GM12878 (cell line): Measurements from ENCODE around the gene GLT8D2. TPM values are rescaled to one million over a fixed set of nuclear protein-coding genes. Genes with fewer than 3 reads are reported as not detected.

Experiments
- ATAC-seq: fragments of 200-7000 bp; cut with Tn5 transposase; 3 replicates; pipeline ENCODE4 v1.9.1; 2020; ENCODE audit warnings: mild to moderate bottlenecking, moderate library complexity
- BruUV-seq: library from RNA; stranded (reverse); fragments of 400-500 nt; replicated peaks from 2 replicates; lab custom pipeline; 2021; lab: Mats Ljungman, UMichigan
- CTCF ChIA-PET: fragments of 300-600 bp; sonication (Branson Sonifier 250); formaldehyde crosslinking; extraction: SDS; loops from one replicate; lab custom pipeline; 2021; ENCODE audit warnings: inconsistent platforms; lab: Yijun Ruan, JAX
- POLR2A ChIA-PET: fragments of 350-600 bp; formaldehyde crosslinking; extraction: SDS; loops from one replicate; lab custom pipeline; 2021; ENCODE audit warnings: inconsistent platforms; lab: Charles Lee
- RAD21 ChIA-PET: fragments of 300-600 bp; sonication (Branson Sonifier 250); formaldehyde crosslinking; loops from one replicate; lab custom pipeline; 2023; ENCODE audit warnings: antibody characterized with exemption; ENCODE audit not compliant: unreplicated experiment; lab: Charles Lee
- SMC1A ChIA-PET: fragments of 300-600 bp; sonication (Branson Sonifier 250); formaldehyde crosslinking; loops from one replicate; lab custom pipeline; 2023; ENCODE audit not compliant: unreplicated experiment, uncharacterized antibody; lab: Charles Lee
- DNase-seq: peaks from one replicate; pipeline ENCODE4 v3.0.0-alpha.2; 2011; ENCODE audit warnings: low read depth, low spot score
- FAIRE-seq: peaks from 3 replicates; lab custom pipeline; 2011; peaks lifted over from hg19 to GRCh38; lab: Jason Lieb, UNC
- H2AFZ ChIP-seq: 2 replicates; pipeline ENCODE4 v1.6.0; 2011; ENCODE audit warnings: low read depth, low read length, control low read depth; ENCODE audit not compliant: control insufficient read depth
- H3K27ac ChIP-seq: 2 replicates; pipeline ENCODE4 v1.5.1; 2011; ENCODE audit warnings: control low read depth; ENCODE audit not compliant: control insufficient read depth, insufficient read depth
- H3K27me3 ChIP-seq, 2 experiments: replicated peaks in 1 of 2; 2 replicates each; pipeline versions ENCODE4 v1.6.0 to v1.6.1; 2011; ENCODE audit warnings: low read length in 1 of 2; ENCODE audit not compliant: control insufficient read depth in 2 of 2, insufficient read depth in 2 of 2
- H3K36me3 ChIP-seq, 2 experiments: 2 replicates each; pipeline ENCODE4 v1.5.1; 2011; ENCODE audit warnings: low read length in 1 of 2; ENCODE audit not compliant: control insufficient read depth in 2 of 2, insufficient read depth in 2 of 2
- H3K4me1 ChIP-seq: 2 replicates; pipeline ENCODE4 v1.6.1; 2011; ENCODE audit warnings: mild to moderate bottlenecking, low read length, moderate library complexity, mixed read lengths; ENCODE audit not compliant: control insufficient read depth, insufficient read depth
- H3K4me2 ChIP-seq: 2 replicates; pipeline ENCODE4 v1.6.0; 2011; ENCODE audit warnings: control low read depth; ENCODE audit not compliant: control insufficient read depth, insufficient read depth
- H3K4me3 ChIP-seq: fragments of 200-600 bp; sonication (generic); 2 replicates; pipeline ENCODE4 v1.5.1; 2016
- H3K79me2 ChIP-seq: 2 replicates; pipeline ENCODE4 v1.6.0; 2011; ENCODE audit warnings: low read length; ENCODE audit not compliant: control insufficient read depth, insufficient read depth
- H3K9ac ChIP-seq: 2 replicates; pipeline ENCODE4 v1.8.0; 2011; ENCODE audit warnings: low read length, control low read depth, mixed read lengths; ENCODE audit not compliant: control insufficient read depth, insufficient read depth
- H3K9me3 ChIP-seq: replicated peaks from 3 replicates; pipeline ENCODE4 v1.5.1; 2011; ENCODE audit warnings: mild to moderate bottlenecking, low read length; ENCODE audit not compliant: control insufficient read depth, insufficient read depth
- H4K20me1 ChIP-seq: 2 replicates; pipeline ENCODE4 v1.6.0; 2011; ENCODE audit not compliant: control insufficient read depth, insufficient read depth
- BACH1 ChIP-seq: fragments of 450-650 bp; IDR thresholded peaks from 2 replicates; pipeline ENCODE4 v1.6.1; 2017; ENCODE audit warnings: mild to moderate bottlenecking, borderline replicate concordance
- BCL11A ChIP-seq: IDR thresholded peaks from 2 replicates; pipeline ENCODE4 v1.6.1; 2011; ENCODE audit warnings: low read depth, low read length
- EGR1 ChIP-seq, 2 experiments: IDR thresholded peaks; 1 replicate in 1 of 2; 2 replicates in 1 of 2; pipeline ENCODE4 v1.6.1; 2011 to 2012; ENCODE audit warnings: low read depth in 2 of 2, low read length in 2 of 2, borderline replicate concordance in 1 of 2, mild to moderate bottlenecking in 1 of 2, moderate library complexity in 1 of 2
- IKZF2 ChIP-seq, 2 experiments: fragments of 450-650 bp; IDR thresholded peaks; 2 replicates each; pipeline ENCODE4 v1.6.1; 2017; ENCODE audit warnings: mild to moderate bottlenecking in 2 of 2, moderate library complexity in 2 of 2
- NFYB ChIP-seq: IDR thresholded peaks from 2 replicates; pipeline ENCODE4 v1.6.1; 2011; ENCODE audit warnings: low read depth, mild to moderate bottlenecking, low read length, improper control_type of control experiment, moderate library complexity; ENCODE audit not compliant: insufficient read depth
- PAX8 ChIP-seq: fragments of 450-650 bp; IDR thresholded peaks from 2 replicates; pipeline ENCODE4 v1.6.1; 2017; ENCODE audit warnings: mild to moderate bottlenecking, moderate library complexity
- RCOR1 ChIP-seq: conservative IDR thresholded peaks from 2 replicates; pipeline ENCODE4 v1.6.1; 2012; ENCODE audit warnings: low read depth, low read length, improper control_type of control experiment
- SMC3 ChIP-seq: IDR thresholded peaks from 2 replicates; pipeline ENCODE4 v1.6.1; 2011; ENCODE audit warnings: low read length, improper control_type of control experiment, borderline replicate concordance
- ZNF592 ChIP-seq: fragments of 450-650 bp; IDR thresholded peaks from 2 replicates; pipeline ENCODE4 v1.6.1; 2017; ENCODE audit warnings: mild to moderate bottlenecking, moderate library complexity
- WGBS: methylation state at CpG from one replicate; pipeline ENCODE4 v1.1.6; 2016; ENCODE audit warnings: low lambda C conversion rate; ENCODE audit not compliant: insufficient replicate concordance, insufficient coverage; ENCODE audit errors: missing lambda C conversion rate; 5-methylcytosine and 5-hydroxymethylcytosine counted together
- in situ Hi-C: fragments of 300-500 bp; cut with MboI; formaldehyde crosslinking; loops from 9 replicates; pipeline ENCODE4 v1.14.3; 2018; ENCODE audit warnings: mixed read lengths
- intact Hi-C: fragments of 100-400 bp; cut with micrococcal nuclease; formaldehyde crosslinking; loops from one replicate; pipeline ENCODE4 v1.14.2; 2022; ENCODE audit not compliant: unreplicated experiment
- polyA plus RNA-seq, 11 experiments: library from polyadenylated mRNA; depleted of rRNA in 4 of 11; unstranded in 6 of 11; stranded (reverse) in 5 of 11; fragments of >200 nt; fragmentation: Nextera tagmentation in 4 of 11; fragmentation: Illumina TruSeq in 1 of 11; extraction: Ambion mirVana in 4 of 11; extraction: Trizol in 1 of 11; gene quantifications; 1 replicate in 1 of 11; 2 replicates in 10 of 11; pipeline versions ENCODE4 v1.2.1 to v1.2.3, GENCODE V29; 2011 to 2016; ENCODE audit warnings: inconsistent platforms in 2 of 11, missing spikeins in 2 of 11, low read depth in 1 of 11
- total RNA-seq, 4 experiments: library from RNA; depleted of rRNA in 3 of 4; stranded (reverse); fragments of >200 nt in 3 of 4; fragmentation: Illumina TruSeq in 1 of 4; extraction: Trizol in 1 of 4; gene quantifications; 2 replicates each; pipeline versions ENCODE4 v1.2.1 to v1.2.3, GENCODE V29; 2013 to 2021

GLT8D2 gene
- total and polyA plus RNA-seq, 10 of the 15 experiments (the other 5 are each of a cell fraction or from before 2014, with no cell fraction given): 0.06 to 0.80 (median 0.37) TPM; not detected in 1

- DNase-seq (no peak), FAIRE-seq (no peak), ATAC-seq (no peak)
- Histone ChIP-seq H3K36me3 (peaks cover 14 to 51% of the 10 kb centered on the region in 2 experiments), H3K9me3 (no peaks in the 10 kb centered on the region), H3K4me1 (no peaks in the 10 kb centered on the region), H3K27me3 (no peaks in the 10 kb centered on the region), H3K4me3 (no peak overlapping the region), H3K27ac (no peak overlapping the region), H3K79me2 (peaks cover 5% of the 10 kb centered on the region), H4K20me1 (peaks cover 4% of the 10 kb centered on the region), H2AFZ (no peak overlapping the region), H3K9ac (no peak overlapping the region), H3K4me2 (no peak overlapping the region)
- intact Hi-C loops (no loop called here), in situ Hi-C loops (no loop called here)
- RAD21 ChIA-PET: interaction anchor here (1.3 kb wide), 1 partner anchor 21 kb away, joined by 5 read pairs; the partner anchor contains the start of gene TDG
- POLR2A ChIA-PET: interaction anchor here (1.0 to 1.7 kb wide), 4 partner anchors 10 to 31 kb away, joined by 3 to 5 read pairs (median 4); partner anchors contain the start of gene HSP90B1
- CTCF ChIA-PET: no interaction called here
- BruUV-seq: no TSS peak
- SMC1A ChIA-PET: interaction anchor here (2.1 kb wide), 1 partner anchor 10 kb away, joined by 10 read pairs; no protein-coding TSS in a partner anchor
- TF ChIP-seq BCL11A (no peak), BACH1 (no peak), SMC3 (no peak), ZNF592 (no peak), RCOR1 (no peak), PAX8 (no peak), IKZF2 (IDR thresholded peaks at IDR 0.05) (no peak), EGR1 (IDR thresholded peaks at IDR 0.05; ENCODE audit: borderline replicate concordance in 1 of 2, low read depth in 2 of 2, low read length in 2 of 2) (no peak), NFYB (no peak)
- WGBS: 96% methylated on average over 3 of the region's 3 CpGs
These were observed 105.0 kb downstream of the GLT8D2 start for GRCh38 chr12:103944964-103945363.

Other genes starting within 250 kb of the GLT8D2 start
- 8.1 and 9.8 TPM in 2 replicates for gene NT5DC3, start 209.0 kb downstream of the GLT8D2 start, total RNA-seq (2014; rRNA removed)
- gene NT5DC3, start 209.0 kb downstream of the GLT8D2 start, total RNA-seq (2014; rRNA removed; fragmentation: Illumina TruSeq; extraction: Trizol): 7.3 and 8.2 TPM in 2 replicates
- 10.0 and 10.1 TPM in 2 replicates for gene NT5DC3, start 209.0 kb downstream of the GLT8D2 start, total RNA-seq (2021)
- gene NT5DC3, start 209.0 kb downstream of the GLT8D2 start, polyA plus RNA-seq (2011; rRNA removed): 2.5 and 2.6 TPM in 2 replicates
- gene NT5DC3, start 209.0 kb downstream of the GLT8D2 start, polyA plus RNA-seq (2014; fragmentation: Illumina TruSeq; extraction: Trizol): 4.2 and 5.2 TPM in 2 replicates
- gene NT5DC3, start 209.0 kb downstream of the GLT8D2 start, polyA plus RNA-seq (2014; fragmentation: Nextera tagmentation; extraction: Ambion mirVana): 10 to 100 TPM in 1 of 2 experiments, 1 to 10 TPM in 1; 2.0 to 12.4 TPM
- 5.1 and 5.4 TPM in 2 replicates for gene NT5DC3, start 209.0 kb downstream of the GLT8D2 start, polyA plus RNA-seq (2014; rRNA removed)
- gene NT5DC3, start 209.0 kb downstream of the GLT8D2 start, polyA plus RNA-seq (2016; fragmentation: Nextera tagmentation; extraction: Ambion mirVana): 1 to 10 TPM; 4.8 to 6.6 TPM
- gene HSP90B1, start 119.8 kb downstream of the GLT8D2 start, total RNA-seq (2014; rRNA removed): 298 and 306 TPM in 2 replicates
- 644 and 702 TPM in 2 replicates for gene HSP90B1, start 119.8 kb downstream of the GLT8D2 start, total RNA-seq (2014; rRNA removed; fragmentation: Illumina TruSeq; extraction: Trizol)
- 511 and 557 TPM in 2 replicates for gene HSP90B1, start 119.8 kb downstream of the GLT8D2 start, total RNA-seq (2021)
- 443 and 639 TPM in 2 replicates for gene HSP90B1, start 119.8 kb downstream of the GLT8D2 start, polyA plus RNA-seq (2011; rRNA removed)
- gene HSP90B1, start 119.8 kb downstream of the GLT8D2 start, polyA plus RNA-seq (2014; fragmentation: Illumina TruSeq; extraction: Trizol): 715 and 780 TPM in 2 replicates
- 100 to 1,000 TPM; 254 to 414 TPM for gene HSP90B1, start 119.8 kb downstream of the GLT8D2 start, polyA plus RNA-seq (2014; fragmentation: Nextera tagmentation; extraction: Ambion mirVana)
- gene HSP90B1, start 119.8 kb downstream of the GLT8D2 start, polyA plus RNA-seq (2014; rRNA removed): 495 and 564 TPM in 2 replicates
- gene HSP90B1, start 119.8 kb downstream of the GLT8D2 start, polyA plus RNA-seq (2016; fragmentation: Nextera tagmentation; extraction: Ambion mirVana): 100 to 1,000 TPM; 936 to 968 TPM
- 47.5 and 57.8 TPM in 2 replicates for gene TDG, start 84.3 kb downstream of the GLT8D2 start, total RNA-seq (2014; rRNA removed)
- gene TDG, start 84.3 kb downstream of the GLT8D2 start, total RNA-seq (2014; rRNA removed; fragmentation: Illumina TruSeq; extraction: Trizol): 53.7 and 56.3 TPM in 2 replicates
- gene TDG, start 84.3 kb downstream of the GLT8D2 start, total RNA-seq (2021): 46.7 and 51.9 TPM in 2 replicates
- 47.5 and 72.3 TPM in 2 replicates for gene TDG, start 84.3 kb downstream of the GLT8D2 start, polyA plus RNA-seq (2011; rRNA removed)
- 63.6 and 70.5 TPM in 2 replicates for gene TDG, start 84.3 kb downstream of the GLT8D2 start, polyA plus RNA-seq (2014; fragmentation: Illumina TruSeq; extraction: Trizol)
- gene TDG, start 84.3 kb downstream of the GLT8D2 start, polyA plus RNA-seq (2014; fragmentation: Nextera tagmentation; extraction: Ambion mirVana): 10 to 100 TPM; 29.7 to 33.7 TPM
- gene TDG, start 84.3 kb downstream of the GLT8D2 start, polyA plus RNA-seq (2014; rRNA removed): 44.0 and 50.5 TPM in 2 replicates
- 10 to 100 TPM; 63.2 to 68.8 TPM for gene TDG, start 84.3 kb downstream of the GLT8D2 start, polyA plus RNA-seq (2016; fragmentation: Nextera tagmentation; extraction: Ambion mirVana)
- 8.9 and 9.0 TPM in 2 replicates for gene HCFC2, start 14.3 kb upstream of the GLT8D2 start, total RNA-seq (2014; rRNA removed)
- gene HCFC2, start 14.3 kb upstream of the GLT8D2 start, total RNA-seq (2014; rRNA removed; fragmentation: Illumina TruSeq; extraction: Trizol): 9.5 TPM in 2 replicates
- gene HCFC2, start 14.3 kb upstream of the GLT8D2 start, total RNA-seq (2021): 9.2 and 9.4 TPM in 2 replicates
- 14.2 and 19.1 TPM in 2 replicates for gene HCFC2, start 14.3 kb upstream of the GLT8D2 start, polyA plus RNA-seq (2011; rRNA removed)
- 7.6 and 8.6 TPM in 2 replicates for gene HCFC2, start 14.3 kb upstream of the GLT8D2 start, polyA plus RNA-seq (2014; fragmentation: Illumina TruSeq; extraction: Trizol)
- gene HCFC2, start 14.3 kb upstream of the GLT8D2 start, polyA plus RNA-seq (2014; fragmentation: Nextera tagmentation; extraction: Ambion mirVana): 1 to 10 TPM; 1.8 to 3.8 TPM
- gene HCFC2, start 14.3 kb upstream of the GLT8D2 start, polyA plus RNA-seq (2014; rRNA removed): 5.7 and 9.1 TPM in 2 replicates
- gene HCFC2, start 14.3 kb upstream of the GLT8D2 start, polyA plus RNA-seq (2016; fragmentation: Nextera tagmentation; extraction: Ambion mirVana): 10 to 100 TPM; 11.8 to 13.1 TPM
- gene NFYB, start 88.0 kb upstream of the GLT8D2 start, total RNA-seq (2014; rRNA removed): 13.8 and 15.3 TPM in 2 replicates
- gene NFYB, start 88.0 kb upstream of the GLT8D2 start, total RNA-seq (2014; rRNA removed; fragmentation: Illumina TruSeq; extraction: Trizol): 25.1 and 26.9 TPM in 2 replicates
- gene NFYB, start 88.0 kb upstream of the GLT8D2 start, total RNA-seq (2021): 18.4 and 20.3 TPM in 2 replicates
- gene NFYB, start 88.0 kb upstream of the GLT8D2 start, polyA plus RNA-seq (2011; rRNA removed): 28.8 and 57.3 TPM in 2 replicates
- 34.0 and 43.3 TPM in 2 replicates for gene NFYB, start 88.0 kb upstream of the GLT8D2 start, polyA plus RNA-seq (2014; fragmentation: Illumina TruSeq; extraction: Trizol)
- gene NFYB, start 88.0 kb upstream of the GLT8D2 start, polyA plus RNA-seq (2014; fragmentation: Nextera tagmentation; extraction: Ambion mirVana): 10 to 100 TPM; 27.5 to 42.3 TPM
- gene NFYB, start 88.0 kb upstream of the GLT8D2 start, polyA plus RNA-seq (2014; rRNA removed): 21.6 and 21.8 TPM in 2 replicates
- 10 to 100 TPM; 29.3 to 29.9 TPM for gene NFYB, start 88.0 kb upstream of the GLT8D2 start, polyA plus RNA-seq (2016; fragmentation: Nextera tagmentation; extraction: Ambion mirVana)
- gene TXNRD1, start 165.6 kb upstream of the GLT8D2 start, total RNA-seq (2014; rRNA removed): 67.0 and 75.9 TPM in 2 replicates
- gene TXNRD1, start 165.6 kb upstream of the GLT8D2 start, total RNA-seq (2014; rRNA removed; fragmentation: Illumina TruSeq; extraction: Trizol): 73.7 and 76.7 TPM in 2 replicates
- gene TXNRD1, start 165.6 kb upstream of the GLT8D2 start, total RNA-seq (2021): 83.7 and 84.6 TPM in 2 replicates
- 60.8 and 77.3 TPM in 2 replicates for gene TXNRD1, start 165.6 kb upstream of the GLT8D2 start, polyA plus RNA-seq (2011; rRNA removed)
- gene TXNRD1, start 165.6 kb upstream of the GLT8D2 start, polyA plus RNA-seq (2014; fragmentation: Illumina TruSeq; extraction: Trizol): 70.6 TPM in 2 replicates
- gene TXNRD1, start 165.6 kb upstream of the GLT8D2 start, polyA plus RNA-seq (2014; fragmentation: Nextera tagmentation; extraction: Ambion mirVana): 10 to 100 TPM; 52.6 to 56.7 TPM
- 50.8 and 56.8 TPM in 2 replicates for gene TXNRD1, start 165.6 kb upstream of the GLT8D2 start, polyA plus RNA-seq (2014; rRNA removed)
- 10 to 100 TPM; 68.6 to 68.8 TPM for gene TXNRD1, start 165.6 kb upstream of the GLT8D2 start, polyA plus RNA-seq (2016; fragmentation: Nextera tagmentation; extraction: Ambion mirVana)